ENCODE results near the gene BAK1. TPM values are rescaled to one million over a fixed set of nuclear protein-coding genes. Genes with fewer than 3 reads are reported as not detected.
A peak's percentile ranks its signal among the peaks of the same experiment; 100 is the strongest.

Gene BAK1
- total RNA-seq, 4 donors from 2014 or later, result 14.3 to 26.2 (median 20.0) TPM

- H3K4me3 ChIP-seq, result peak overlapping the region; percentile 3 to 51 (median 22)
- intact Hi-C loops (cut with DNase I), result no loop called here
Measured at GRCh38 chr6:33593414-33593727, 13.3 kb upstream of the BAK1 start.

GRCh38 chr6:33592595-33593413, 12.7 kb upstream of the BAK1 start:
- no peak for TF ChIP-seq CTCF (IDR thresholded peaks at IDR 0.05)
- no peak for TF ChIP-seq POLR2A (IDR thresholded peaks at IDR 0.05)
- WGBS, 2 donors, result 33 to 59% methylated on average over 16 to 20 of the region's 57 CpGs
- no peak for DNase-seq

More at GRCh38 chr6:33593414-33593727, 13.3 kb upstream of the BAK1 start:
- Histone ChIP-seq H3K27ac (peak overlapping the region in 1 of 4 donors; percentile 25), H3K9me3 (no peaks in the 10 kb centered on the region), H3K36me3 (no peaks in the 10 kb centered on the region), H3K4me1 (peaks cover 17 to 38% (median 24%) of the 10 kb centered on the region in 3 donors), H3K27me3 (peaks cover 0 to 13% (median 0%) of the 10 kb centered on the region in 4 donors)
- 32 to 34% methylated on average over 3 to 4 of the region's 4 CpGs for WGBS, 2 donors
- TF ChIP-seq POLR2A (IDR thresholded peaks at IDR 0.05), result no peak
- TF ChIP-seq CTCF (IDR thresholded peaks at IDR 0.05), result no peak
- no peak for DNase-seq

GRCh38 chr6:33592280-33592594, 12.2 kb upstream of the BAK1 start:
- intact Hi-C loops (cut with DNase I), result no loop called here
- Histone ChIP-seq H3K27ac (no peak overlapping the region), H3K4me3 (no peak overlapping the region), H3K9me3 (no peaks in the 10 kb centered on the region), H3K27me3 (peaks cover 0 to 13% (median 0%) of the 10 kb centered on the region in 4 donors), H3K36me3 (no peaks in the 10 kb centered on the region), H3K4me1 (peaks cover 17 to 38% (median 24%) of the 10 kb centered on the region in 3 donors)
- TF ChIP-seq CTCF (IDR thresholded peaks at IDR 0.05) (no peak), POLR2A (IDR thresholded peaks at IDR 0.05) (no peak)
- WGBS, 2 donors, result 84 to 86% methylated on average over 5 to 6 of the region's 7 CpGs
- no peak for DNase-seq

More at GRCh38 chr6:33592595-33593413, 12.7 kb upstream of the BAK1 start:
- intact Hi-C loops (cut with DNase I), result no loop called here
- Histone ChIP-seq H3K27ac (peak overlapping the region in 2 of 4 donors; percentile 16 to 25), H3K27me3 (peaks cover 0 to 13% (median 0%) of the 10 kb centered on the region in 4 donors), H3K4me3 (peak overlapping the region; percentile 3 to 51 (median 22)), H3K4me1 (peaks cover 17 to 38% (median 24%) of the 10 kb centered on the region in 3 donors), H3K36me3 (no peaks in the 10 kb centered on the region), H3K9me3 (no peaks in the 10 kb centered on the region)

GRCh38 chr6:33591424-33592032, 11.5 kb upstream of the BAK1 start:
- 95 to 100% methylated on average over 1 to 6 of the region's 9 CpGs for WGBS, 2 donors
- TF ChIP-seq POLR2A (IDR thresholded peaks at IDR 0.05), result no peak
- TF ChIP-seq CTCF (IDR thresholded peaks at IDR 0.05), result no peak
- Histone ChIP-seq H3K4me1 (peaks cover 17 to 38% (median 24%) of the 10 kb centered on the region in 3 donors), H3K27ac (peak overlapping the region; percentile 73 to 88 (median 78)), H3K36me3 (no peaks in the 10 kb centered on the region), H3K4me3 (no peak overlapping the region), H3K9me3 (no peaks in the 10 kb centered on the region), H3K27me3 (peaks cover 0 to 13% (median 0%) of the 10 kb centered on the region in 4 donors)
- intact Hi-C loops (cut with DNase I), result no loop called here
- DNase-seq, result no peak

Data from esophagus squamous epithelium (tissue), 5 donors.